Measurements from ENCODE around the gene TMSB15B. TPM values are rescaled to one million over a fixed set of nuclear protein-coding genes. Genes with fewer than 3 reads are reported as not detected.
"Not testable (repeated sequence)": the region's sequence is repeated elsewhere in the genome, so short reads cannot be mapped to it uniquely, and the experiment has no call there.

The TMSB15B gene
- total RNA-seq: 1 to 10 TPM in 1 of 4 donors, under 1 TPM in 1, not detected in 2; 0.82 to 2.9 TPM

GRCh38 chrX:103962411-103963278, at the start of gene TMSB15B:
TMSB15B (plus strand) TSS chrX:103962627.
- DNase-seq; in situ Hi-C loops (cut with MboI; ENCODE audit: low pct_ligation_motif_present in 1 of 4, low pct_unique_long_range_greater_than_20kb in 1 of 4, low sequenced_read_pairs in 3 of 4); intact Hi-C loops (cut with DNase I; ENCODE audit: low total_unique reads); H3K27me3 ChIP-seq; H3K9me3 ChIP-seq; H3K36me3 ChIP-seq; H3K4me1 ChIP-seq; H3K27ac ChIP-seq; H3K4me3 ChIP-seq: not testable (repeated sequence)
- WGBS, 2 donors (ENCODE audit: low coverage in 1 of 2): no CpG with 5 or more reads among the region's 55 CpGs

GRCh38 chrX:103913356-103914020, 48.9 kb upstream of the TMSB15B start:
- intact Hi-C loops (cut with DNase I; ENCODE audit: low total_unique reads): no loop called here
- Histone ChIP-seq H3K27me3 (no peaks in the 10 kb centered on the region), H3K4me1 (peaks cover 0 to 3% (median 0%) of the 10 kb centered on the region in 4 donors), H3K36me3 (no peaks in the 10 kb centered on the region), H3K4me3 (no peak overlapping the region), H3K9me3 (no peaks in the 10 kb centered on the region), H3K27ac (no peak overlapping the region)
- no peak for DNase-seq
- WGBS, 2 donors (ENCODE audit: low coverage in 1 of 2): 70 to 100% methylated on average over 1 to 10 of the region's 10 CpGs
- TF ChIP-seq POLR2AphosphoS5 (IDR thresholded peaks at IDR 0.05) (no peak), POLR2A (IDR thresholded peaks at IDR 0.05) (no peak), CTCF (IDR thresholded peaks at IDR 0.05) (no peak)
- in situ Hi-C loops (cut with MboI; ENCODE audit: low pct_ligation_motif_present in 1 of 4, low pct_unique_long_range_greater_than_20kb in 1 of 4, low sequenced_read_pairs in 3 of 4): no loop called here

GRCh38 chrX:103918050-103918449, 44.4 kb upstream of the TMSB15B start:
- H3K4me3 ChIP-seq: peak overlapping the region in 3 of 4 donors; percentile 46 to 64 (median 57)
- H3K27ac ChIP-seq: peak overlapping the region; percentile 77 to 87 (median 84)
- no peaks in the 10 kb centered on the region for H3K36me3 ChIP-seq
- peak; percentile 49 for DNase-seq
- intact Hi-C loops (cut with DNase I; ENCODE audit: low total_unique reads): no loop called here
- H3K4me1 ChIP-seq: peaks cover 0 to 3% (median 0%) of the 10 kb centered on the region in 4 donors
- no peaks in the 10 kb centered on the region for H3K27me3 ChIP-seq
- TF ChIP-seq EP300 (IDR thresholded peaks at IDR 0.05; ENCODE audit: low read depth) (no peak), CTCF (IDR thresholded peaks at IDR 0.05) (peak; percentile 24 to 48 (median 38)), POLR2AphosphoS5 (IDR thresholded peaks at IDR 0.05) (no peak), POLR2A (IDR thresholded peaks at IDR 0.05) (no peak)
- in situ Hi-C loops (cut with MboI; ENCODE audit: low pct_ligation_motif_present in 1 of 4, low pct_unique_long_range_greater_than_20kb in 1 of 4, low sequenced_read_pairs in 3 of 4): no loop called here
- WGBS, 2 donors (ENCODE audit: low coverage in 1 of 2): 44% methylated on average over 18 of the region's 18 CpGs; no CpG with 5 or more reads in 1 of the 2 donors
- H3K9me3 ChIP-seq: no peaks in the 10 kb centered on the region

DNA sequence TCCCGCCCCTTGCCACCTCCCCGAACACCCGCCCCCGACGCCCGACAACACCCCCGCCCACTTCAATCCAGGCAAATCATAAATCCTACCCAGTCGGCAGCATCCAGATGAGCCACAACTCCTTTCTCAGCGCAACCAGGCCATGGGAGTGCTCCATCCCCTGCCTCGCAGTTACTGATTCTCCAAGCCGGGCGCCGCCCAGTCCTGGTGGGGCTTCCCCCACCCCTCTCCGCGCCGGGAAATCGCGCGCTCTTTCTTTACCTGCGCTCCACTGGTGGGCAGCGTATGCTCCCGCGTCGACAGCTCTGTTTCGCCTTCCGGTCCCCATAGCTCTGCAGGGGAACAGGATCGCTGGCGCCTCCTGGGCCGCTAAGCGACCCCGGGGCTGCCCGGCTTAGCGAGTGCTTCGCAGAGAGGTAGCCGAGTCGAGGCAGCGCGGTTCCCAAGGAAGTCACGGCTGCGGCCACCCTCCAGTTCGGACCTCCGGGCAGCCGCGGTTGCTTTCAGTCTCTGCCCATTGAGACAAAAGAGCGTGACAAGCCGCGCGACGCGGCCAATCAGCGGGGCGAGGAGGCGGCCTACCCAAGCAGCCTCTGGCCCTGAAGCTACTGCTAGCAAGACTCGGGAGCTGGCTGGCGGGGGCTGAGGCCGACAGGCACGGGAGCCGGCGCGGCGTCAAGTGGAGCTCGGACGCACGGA, 43.7 kb upstream of the TMSB15B start:
- WGBS, 2 donors (ENCODE audit: low coverage in 1 of 2): 50% methylated on average over 53 of the region's 64 CpGs; no CpG with 5 or more reads in 1 of the 2 donors
- Histone ChIP-seq H3K27me3 (no peaks in the 10 kb centered on the region), H3K9me3 (no peaks in the 10 kb centered on the region), H3K36me3 (no peaks in the 10 kb centered on the region), H3K27ac (peak overlapping the region; percentile 77 to 87 (median 84)), H3K4me1 (peaks cover 0 to 3% (median 0%) of the 10 kb centered on the region in 4 donors), H3K4me3 (peak overlapping the region; percentile 31 to 64 (median 52))
- no peak for TF ChIP-seq CTCF (IDR thresholded peaks at IDR 0.05)
- TF ChIP-seq POLR2A (IDR thresholded peaks at IDR 0.05): no peak
- TF ChIP-seq EP300 (IDR thresholded peaks at IDR 0.05; ENCODE audit: low read depth): no peak
- no peak for TF ChIP-seq POLR2AphosphoS5 (IDR thresholded peaks at IDR 0.05)
- DNase-seq: peak; percentile 68
- in situ Hi-C loops (cut with MboI; ENCODE audit: low pct_ligation_motif_present in 1 of 4, low pct_unique_long_range_greater_than_20kb in 1 of 4, low sequenced_read_pairs in 3 of 4): no loop called here
- intact Hi-C loops (cut with DNase I; ENCODE audit: low total_unique reads): no loop called here

Measured in transverse colon (tissue), 4 donors.